A549 (cell line): ENCODE measurements around the gene VIT. TPM values are rescaled to one million over a fixed set of nuclear protein-coding genes. Genes with fewer than 3 reads are reported as not detected.

ENCODE experiments used
- ATAC-seq, 2 experiments: fragments of 200-7000 bp in 1 of 2; fragments of >200 bp in 1 of 2; cut with Nextera tagmentation in 1 of 2; cut with Tn5 transposase in 1 of 2; 3 replicates each; pipeline versions ENCODE4 v1.8.0 to v1.9.1; 2018 to 2020; ENCODE audit warnings: mild to moderate bottlenecking in 1 of 2, moderate library complexity in 1 of 2
- CTCF ChIA-PET: fragments of 300-600 bp; sonication (Branson Sonifier 250); formaldehyde crosslinking; extraction: SDS; loops from one replicate; lab custom pipeline; 2021; ENCODE audit warnings: antibody characterized with exemption, inconsistent platforms; lab: Yijun Ruan, JAX
- POLR2A ChIA-PET: fragments of 350-600 bp; formaldehyde crosslinking; extraction: SDS; loops from one replicate; lab custom pipeline; 2021; ENCODE audit warnings: antibody characterized with exemption, inconsistent platforms; lab: Yijun Ruan, JAX
- DNase-seq, 2 experiments: peaks; one replicate each; pipeline versions ENCODE4 v3.0.0 to v3.0.0-alpha.2; 2011 to 2016; ENCODE audit warnings: low read depth in 1 of 2, low spot score in 1 of 2
- FAIRE-seq: peaks from 2 replicates; lab custom pipeline; 2011; peaks lifted over from hg19 to GRCh38; lab: Jason Lieb, UNC
- H3K27ac ChIP-seq, 2 experiments: fragments of >200 bp; sonication (Bioruptor Twin); formaldehyde crosslinking; 3 replicates each; pipeline ENCODE4 v1.5.1; 2016 to 2017
- H3K4me1 ChIP-seq: fragments of >200 bp; sonication (Bioruptor Twin); formaldehyde crosslinking; 3 replicates; pipeline ENCODE4 v1.6.1; 2016
- H3K4me2 ChIP-seq: fragments of >200 bp; sonication (Bioruptor Twin); formaldehyde crosslinking; 3 replicates; pipeline ENCODE4 v1.6.1; 2016
- H3K4me3 ChIP-seq: fragments of >200 bp; sonication (Bioruptor Twin); formaldehyde crosslinking; 3 replicates; pipeline ENCODE4 v1.5.1; 2016
- H3K9me3 ChIP-seq: fragments of >200 bp; sonication (Bioruptor Twin); formaldehyde crosslinking; 3 replicates; pipeline ENCODE4 v1.6.1; 2016
- BHLHE40 ChIP-seq: IDR thresholded peaks from 2 replicates; pipeline ENCODE4 v1.6.1; 2012; ENCODE audit warnings: low read depth, low read length, inconsistent platforms
- CBX2 ChIP-seq: fragments of 200-600 bp; sonication (generic); IDR thresholded peaks from 2 replicates; pipeline ENCODE4 v1.6.1; 2016; ENCODE audit warnings: low read depth, mild to moderate bottlenecking, borderline replicate concordance
- CEBPB ChIP-seq, 2 experiments: fragments of >200 bp in 1 of 2; sonication (Bioruptor Twin) in 1 of 2; formaldehyde crosslinking in 1 of 2; IDR thresholded peaks; 2 replicates each; pipeline ENCODE4 v1.6.1; 2012 to 2016
- CHD2 ChIP-seq: fragments of 150-350 bp; IDR thresholded peaks from 2 replicates; pipeline ENCODE4 v1.6.1; 2014; ENCODE audit warnings: low read length; ENCODE audit not compliant: partially characterized antibody
- CHD4 ChIP-seq: fragments of 200-600 bp; sonication (generic); IDR thresholded peaks from 2 replicates; pipeline ENCODE4 v1.6.1; 2016; ENCODE audit warnings: antibody characterized with exemption, mild to moderate bottlenecking, borderline replicate concordance
- EP300 ChIP-seq, 2 experiments: fragments of >200 bp; sonication (Bioruptor Twin); formaldehyde crosslinking; IDR thresholded peaks; 2 replicates in 1 of 2; 3 replicates in 1 of 2; pipeline ENCODE4 v1.6.1; 2016 to 2017
- FOXS1 ChIP-seq: fragments of 250-450 bp; sonication (Bioruptor Pico); IDR thresholded peaks from 2 replicates; pipeline ENCODE4 v1.5.0; 2020; ENCODE audit warnings: mild to moderate bottlenecking, moderate library complexity
- GATA3 ChIP-seq: IDR thresholded peaks from 2 replicates; pipeline ENCODE4 v1.6.1; 2012; ENCODE audit warnings: borderline replicate concordance
- HDAC2 ChIP-seq: fragments of 200-600 bp; sonication (generic); IDR thresholded peaks from 2 replicates; pipeline ENCODE4 v1.6.1; 2016
- HOXB5 ChIP-seq: fragments of 250-450 bp; sonication (Bioruptor Pico); IDR thresholded peaks from 2 replicates; pipeline ENCODE4 v1.5.0; 2020; ENCODE audit warnings: mild to moderate bottlenecking, moderate library complexity
- JUN ChIP-seq, 2 experiments: fragments of >200 bp; sonication (Bioruptor Twin); formaldehyde crosslinking; IDR thresholded peaks; 2 replicates in 1 of 2; 3 replicates in 1 of 2; pipeline ENCODE4 v1.6.1; 2016 to 2017
- JUNB ChIP-seq: fragments of >200 bp; sonication (Bioruptor Twin); formaldehyde crosslinking; IDR thresholded peaks from 2 replicates; pipeline ENCODE4 v1.6.1; 2016
- KDM5A ChIP-seq: fragments of 200-600 bp; sonication (generic); IDR thresholded peaks from 2 replicates; pipeline ENCODE4 v1.6.1; 2016; ENCODE audit warnings: antibody characterized with exemption, mild to moderate bottlenecking
- NFE2L2 ChIP-seq: fragments of 150-350 bp; conservative IDR thresholded peaks from 2 replicates; pipeline ENCODE4 v1.6.1; 2014; ENCODE audit warnings: low read length
- NPAS2 ChIP-seq: fragments of 250-450 bp; sonication (Bioruptor Pico); IDR thresholded peaks from 2 replicates; pipeline ENCODE4 v1.8.0; 2022; ENCODE audit warnings: mild to moderate bottlenecking, moderate library complexity, borderline replicate concordance
- POLR2A ChIP-seq: IDR thresholded peaks from 2 replicates; pipeline ENCODE4 v1.6.1; 2012; ENCODE audit warnings: mild to moderate bottlenecking, low read length
- RFX5 ChIP-seq: fragments of 450-650 bp; IDR thresholded peaks from 2 replicates; pipeline ENCODE4 v1.7.1; 2014; ENCODE audit warnings: antibody characterized with exemption, mild to moderate bottlenecking, moderate library complexity
- SMC3 ChIP-seq: fragments of >200 bp; sonication (Bioruptor Twin); formaldehyde crosslinking; IDR thresholded peaks from 3 replicates; pipeline ENCODE4 v1.6.1; 2018; ENCODE audit warnings: inconsistent platforms
- TFCP2L1 ChIP-seq: fragments of 250-450 bp; sonication (Bioruptor Pico); IDR thresholded peaks from 2 replicates; pipeline ENCODE4 v1.5.0; 2021; ENCODE audit warnings: mild to moderate bottlenecking
- TP53 ChIP-seq: fragments of 250-450 bp; sonication (Bioruptor Pico); IDR thresholded peaks from 2 replicates; pipeline ENCODE4 v1.5.0; 2021; ENCODE audit warnings: mild to moderate bottlenecking, moderate library complexity
- ZNF302 ChIP-seq: fragments of 250-450 bp; sonication (Bioruptor Pico); IDR thresholded peaks from 2 replicates; pipeline ENCODE4 v1.9.0; 2021; ENCODE audit warnings: inconsistent platforms, mild to moderate bottlenecking, moderate library complexity
- WGBS: methylation state at CpG from one replicate; pipeline ENCODE4 v1.1.6; 2017; ENCODE audit errors: missing lambda C conversion rate; 5-methylcytosine and 5-hydroxymethylcytosine counted together
- polyA plus RNA-seq, 4 experiments: library from polyadenylated mRNA; depleted of rRNA in 3 of 4; stranded (reverse); fragments of >200 nt; fragmentation: RNase III in 1 of 4; extraction: RNeasy Plus Mini Kit Qiagen cat#74134 plus additional on column Dnase treatment in 1 of 4; gene quantifications; 2 replicates in 3 of 4; 3 replicates in 1 of 4; pipeline ENCODE4 v1.2.3, GENCODE V29; 2011 to 2017
- TF ChIP-seq, protein P1 (sequence below): fragments of 150-350 bp; IDR thresholded peaks from 2 replicates; pipeline ENCODE4 v1.6.1; 2014; ENCODE audit warnings: low read depth, mild to moderate bottlenecking, low read length
- TF ChIP-seq, protein P2 (sequence below): fragments of 250-450 bp; sonication (Bioruptor Pico); IDR thresholded peaks from 2 replicates; pipeline ENCODE4 v1.5.0; 2021; ENCODE audit warnings: mild to moderate bottlenecking, moderate library complexity, borderline replicate concordance
- TF ChIP-seq, protein P3 (sequence below): IDR thresholded peaks from 2 replicates; pipeline ENCODE4 v1.6.1; 2012
- TF ChIP-seq, protein P4 (sequence below): IDR thresholded peaks from 2 replicates; pipeline ENCODE4 v1.6.1; 2012
- TF ChIP-seq, protein P5 (sequence below): fragments of >200 bp; sonication (Bioruptor Twin); formaldehyde crosslinking; IDR thresholded peaks from 3 replicates; pipeline ENCODE4 v1.5.1; 2016
- TF ChIP-seq, protein P6 (sequence below): fragments of 250-450 bp; sonication (Bioruptor Pico); IDR thresholded peaks from 2 replicates; pipeline ENCODE4 v1.5.0; 2020; ENCODE audit warnings: low read depth, mild to moderate bottlenecking, moderate library complexity

The VIT gene
- polyA plus RNA-seq, 2 of the 4 experiments (the other 2 are of a cell fraction), result not detected

DNA sequence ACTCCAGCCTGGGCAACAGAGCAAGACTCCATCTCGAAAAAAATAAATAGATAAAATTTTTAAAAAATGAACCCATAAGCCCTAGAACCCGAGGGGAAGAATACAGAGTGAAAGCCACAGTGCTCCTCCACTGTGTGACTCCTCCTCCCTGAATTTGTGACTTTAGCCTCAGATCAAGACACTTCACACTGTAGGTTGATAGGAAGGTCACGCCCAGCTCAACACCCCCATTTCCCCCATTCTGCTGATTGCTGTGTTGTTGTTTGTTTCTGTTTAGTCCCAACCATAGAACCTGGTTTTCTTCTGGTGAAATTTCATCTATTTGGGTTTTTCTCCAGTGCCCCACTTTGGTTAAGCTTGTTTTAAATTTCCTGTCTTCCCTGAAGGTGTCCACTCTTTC is 102.2 kb downstream of the VIT start:
- TF ChIP-seq JUNB, result no peak
- TF ChIP-seq POLR2A, result no peak
- no peak for TF ChIP-seq CHD4
- no peak for TF ChIP-seq CBX2
- TF ChIP-seq TP53 (CRISPR knock-in tag), result no peak
- TF ChIP-seq TFCP2L1 (CRISPR knock-in tag), result no peak
- no peak for TF ChIP-seq NFE2L2
- no peak for TF ChIP-seq CHD2
- no peak for TF ChIP-seq JUN (IDR thresholded peaks at IDR 0.05)
- TF ChIP-seq, protein P1, sequence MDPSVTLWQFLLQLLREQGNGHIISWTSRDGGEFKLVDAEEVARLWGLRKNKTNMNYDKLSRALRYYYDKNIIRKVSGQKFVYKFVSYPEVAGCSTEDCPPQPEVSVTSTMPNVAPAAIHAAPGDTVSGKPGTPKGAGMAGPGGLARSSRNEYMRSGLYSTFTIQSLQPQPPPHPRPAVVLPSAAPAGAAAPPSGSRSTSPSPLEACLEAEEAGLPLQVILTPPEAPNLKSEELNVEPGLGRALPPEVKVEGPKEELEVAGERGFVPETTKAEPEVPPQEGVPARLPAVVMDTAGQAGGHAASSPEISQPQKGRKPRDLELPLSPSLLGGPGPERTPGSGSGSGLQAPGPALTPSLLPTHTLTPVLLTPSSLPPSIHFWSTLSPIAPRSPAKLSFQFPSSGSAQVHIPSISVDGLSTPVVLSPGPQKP, result no peak
- TF ChIP-seq, protein P2, sequence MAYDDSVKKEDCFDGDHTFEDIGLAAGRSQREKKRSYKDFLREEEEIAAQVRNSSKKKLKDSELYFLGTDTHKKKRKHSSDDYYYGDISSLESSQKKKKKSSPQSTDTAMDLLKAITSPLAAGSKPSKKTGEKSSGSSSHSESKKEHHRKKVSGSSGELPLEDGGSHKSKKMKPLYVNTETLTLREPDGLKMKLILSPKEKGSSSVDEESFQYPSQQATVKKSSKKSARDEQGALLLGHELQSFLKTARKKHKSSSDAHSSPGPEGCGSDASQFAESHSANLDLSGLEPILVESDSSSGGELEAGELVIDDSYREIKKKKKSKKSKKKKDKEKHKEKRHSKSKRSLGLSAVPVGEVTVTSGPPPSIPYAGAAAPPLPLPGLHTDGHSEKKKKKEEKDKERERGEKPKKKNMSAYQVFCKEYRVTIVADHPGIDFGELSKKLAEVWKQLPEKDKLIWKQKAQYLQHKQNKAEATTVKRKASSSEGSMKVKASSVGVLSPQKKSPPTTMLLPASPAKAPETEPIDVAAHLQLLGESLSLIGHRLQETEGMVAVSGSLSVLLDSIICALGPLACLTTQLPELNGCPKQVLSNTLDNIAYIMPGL, result no peak
- TF ChIP-seq GATA3, result no peak
- TF ChIP-seq KDM5A, result no peak
- TF ChIP-seq, protein P3, sequence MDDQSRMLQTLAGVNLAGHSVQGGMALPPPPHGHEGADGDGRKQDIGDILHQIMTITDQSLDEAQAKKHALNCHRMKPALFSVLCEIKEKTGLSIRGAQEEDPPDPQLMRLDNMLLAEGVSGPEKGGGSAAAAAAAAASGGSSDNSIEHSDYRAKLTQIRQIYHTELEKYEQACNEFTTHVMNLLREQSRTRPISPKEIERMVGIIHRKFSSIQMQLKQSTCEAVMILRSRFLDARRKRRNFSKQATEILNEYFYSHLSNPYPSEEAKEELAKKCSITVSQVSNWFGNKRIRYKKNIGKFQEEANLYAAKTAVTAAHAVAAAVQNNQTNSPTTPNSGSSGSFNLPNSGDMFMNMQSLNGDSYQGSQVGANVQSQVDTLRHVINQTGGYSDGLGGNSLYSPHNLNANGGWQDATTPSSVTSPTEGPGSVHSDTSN, result no peak
- no peak for TF ChIP-seq RFX5
- no peak for TF ChIP-seq HDAC2
- TF ChIP-seq, protein P4, sequence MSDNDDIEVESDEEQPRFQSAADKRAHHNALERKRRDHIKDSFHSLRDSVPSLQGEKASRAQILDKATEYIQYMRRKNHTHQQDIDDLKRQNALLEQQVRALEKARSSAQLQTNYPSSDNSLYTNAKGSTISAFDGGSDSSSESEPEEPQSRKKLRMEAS, result no peak
- TF ChIP-seq EP300 (IDR thresholded peaks at IDR 0.05), result no peak
- no peak for TF ChIP-seq CEBPB (IDR thresholded peaks at IDR 0.05)
- Histone ChIP-seq H3K4me3 (no peak overlapping the region), H3K9me3 (no peaks in the 10 kb centered on the region), H3K4me2 (no peak overlapping the region), H3K4me1 (no peaks in the 10 kb centered on the region), H3K27ac (no peak overlapping the region)
- FAIRE-seq (no peak), ATAC-seq (no peak), DNase-seq (no peak)
- POLR2A ChIA-PET, result no interaction called here
- 28% methylated on average over 3 of the region's 3 CpGs for WGBS
- CTCF ChIA-PET, result interaction anchor here (17.8 kb wide), 1 partner anchor 16 kb away, joined by 192 read pairs; no protein-coding TSS in a partner anchor

DNA sequence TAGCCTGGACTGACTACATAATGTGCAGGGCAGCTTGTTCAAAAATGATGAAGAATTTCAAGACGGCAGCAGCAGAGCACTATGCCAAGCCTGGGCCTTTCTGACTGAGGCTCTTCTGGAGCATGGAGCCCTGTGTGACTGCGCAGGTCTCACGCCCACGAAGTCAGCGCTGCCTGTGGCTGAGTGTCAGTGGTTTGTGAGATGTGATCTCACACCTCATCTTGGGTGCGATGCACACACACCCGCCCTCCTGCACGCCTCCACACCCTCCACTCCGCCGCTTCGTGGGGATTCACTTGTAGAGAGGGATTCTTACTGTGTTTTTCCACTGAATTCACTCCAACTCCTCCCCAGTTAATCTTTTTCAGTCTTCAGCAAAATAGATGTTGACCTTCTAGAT is 103.9 kb downstream of the VIT start:
- CTCF ChIA-PET, result interaction anchor here (0.6 to 17.8 kb wide), 2 partner anchors 18 to 115 kb away, joined by 6 to 192 read pairs; no protein-coding TSS in a partner anchor
- POLR2A ChIA-PET, result no interaction called here
- DNase-seq (no peak), FAIRE-seq (no peak), ATAC-seq (no peak)
- no peak overlapping the region for H3K27ac ChIP-seq
- H3K4me1 ChIP-seq, result no peaks in the 10 kb centered on the region
- TF ChIP-seq EP300 (IDR thresholded peaks at IDR 0.05) (no peak), FOXS1 (CRISPR knock-in tag) (no peak), NPAS2 (CRISPR knock-in tag) (no peak), RFX5 (no peak), BHLHE40 (no peak), ZNF302 (CRISPR knock-in tag) (no peak), SMC3 (no peak), HOXB5 (CRISPR knock-in tag) (no peak)
- TF ChIP-seq, protein P5, sequence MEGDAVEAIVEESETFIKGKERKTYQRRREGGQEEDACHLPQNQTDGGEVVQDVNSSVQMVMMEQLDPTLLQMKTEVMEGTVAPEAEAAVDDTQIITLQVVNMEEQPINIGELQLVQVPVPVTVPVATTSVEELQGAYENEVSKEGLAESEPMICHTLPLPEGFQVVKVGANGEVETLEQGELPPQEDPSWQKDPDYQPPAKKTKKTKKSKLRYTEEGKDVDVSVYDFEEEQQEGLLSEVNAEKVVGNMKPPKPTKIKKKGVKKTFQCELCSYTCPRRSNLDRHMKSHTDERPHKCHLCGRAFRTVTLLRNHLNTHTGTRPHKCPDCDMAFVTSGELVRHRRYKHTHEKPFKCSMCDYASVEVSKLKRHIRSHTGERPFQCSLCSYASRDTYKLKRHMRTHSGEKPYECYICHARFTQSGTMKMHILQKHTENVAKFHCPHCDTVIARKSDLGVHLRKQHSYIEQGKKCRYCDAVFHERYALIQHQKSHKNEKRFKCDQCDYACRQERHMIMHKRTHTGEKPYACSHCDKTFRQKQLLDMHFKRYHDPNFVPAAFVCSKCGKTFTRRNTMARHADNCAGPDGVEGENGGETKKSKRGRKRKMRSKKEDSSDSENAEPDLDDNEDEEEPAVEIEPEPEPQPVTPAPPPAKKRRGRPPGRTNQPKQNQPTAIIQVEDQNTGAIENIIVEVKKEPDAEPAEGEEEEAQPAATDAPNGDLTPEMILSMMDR, result no peak
- TF ChIP-seq, protein P6, sequence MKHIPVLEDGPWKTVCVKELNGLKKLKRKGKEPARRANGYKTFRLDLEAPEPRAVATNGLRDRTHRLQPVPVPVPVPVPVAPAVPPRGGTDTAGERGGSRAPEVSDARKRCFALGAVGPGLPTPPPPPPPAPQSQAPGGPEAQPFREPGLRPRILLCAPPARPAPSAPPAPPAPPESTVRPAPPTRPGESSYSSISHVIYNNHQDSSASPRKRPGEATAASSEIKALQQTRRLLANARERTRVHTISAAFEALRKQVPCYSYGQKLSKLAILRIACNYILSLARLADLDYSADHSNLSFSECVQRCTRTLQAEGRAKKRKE (CRISPR knock-in tag), result no peak
- H3K4me3 ChIP-seq, result no peak overlapping the region
- H3K9me3 ChIP-seq, result no peaks in the 10 kb centered on the region
- no peak overlapping the region for H3K4me2 ChIP-seq
- WGBS, result 90% methylated on average over 11 of the region's 11 CpGs
